Astrocyte (in vitro differentiated cells and primary cell): ENCODE data around the gene FHAD1. TPM values are rescaled to one million over a fixed set of nuclear protein-coding genes. Genes with fewer than 3 reads are reported as not detected.

Experiments used
- DNase-seq: peaks from one replicate; pipeline ENCODE4 v3.0.0-alpha.2; 2010; ENCODE audit warnings: low read depth
- FAIRE-seq: peaks from 2 replicates; lab custom pipeline; 2011; peaks lifted over from hg19 to GRCh38; lab: Jason Lieb, UNC
- H2AFZ ChIP-seq: 2 replicates; pipeline ENCODE4 v1.6.0; 2012; ENCODE audit warnings: low read depth, low read length, inconsistent platforms
- H3K27ac ChIP-seq: 2 replicates; pipeline ENCODE4 v1.5.1; 2011; ENCODE audit warnings: low read depth, low read length, inconsistent platforms
- H3K27me3 ChIP-seq: 2 replicates; pipeline ENCODE4 v1.6.0; 2011; ENCODE audit warnings: low read length, inconsistent platforms; ENCODE audit not compliant: insufficient read depth
- H3K36me3 ChIP-seq: 2 replicates; pipeline ENCODE4 v1.5.1; 2011; ENCODE audit warnings: low read length, inconsistent platforms; ENCODE audit not compliant: insufficient read depth
- H3K4me1 ChIP-seq: 2 replicates; pipeline ENCODE4 v1.5.1; 2011; ENCODE audit warnings: low read length, inconsistent platforms; ENCODE audit not compliant: insufficient read depth
- H3K4me2 ChIP-seq: 2 replicates; pipeline ENCODE4 v1.6.0; 2012; ENCODE audit warnings: low read length, inconsistent platforms
- H3K4me3 ChIP-seq: 2 replicates; pipeline ENCODE4 v1.5.1; 2011; ENCODE audit warnings: low read depth, mild to moderate bottlenecking, low read length, inconsistent platforms; ENCODE audit not compliant: insufficient read depth
- H3K79me2 ChIP-seq: 2 replicates; pipeline ENCODE4 v1.6.0; 2012; ENCODE audit warnings: mild to moderate bottlenecking, low read length, inconsistent platforms; ENCODE audit not compliant: insufficient read depth
- H3K9ac ChIP-seq: 2 replicates; pipeline ENCODE4 v1.6.0; 2012; ENCODE audit warnings: mild to moderate bottlenecking, low read length, inconsistent platforms
- H3K9me3 ChIP-seq: 2 replicates; pipeline ENCODE4 v1.5.1; 2012; ENCODE audit warnings: low read depth, mild to moderate bottlenecking, low read length, inconsistent platforms; ENCODE audit not compliant: insufficient read depth
- H4K20me1 ChIP-seq: 2 replicates; pipeline ENCODE4 v1.6.0; 2012; ENCODE audit warnings: low read length, inconsistent platforms; ENCODE audit not compliant: insufficient read depth
- H3K27ac Mint-ChIP-seq: one replicate; pipeline ENCODE4 v1.8.0; 2021; ENCODE audit warnings: mild to moderate bottlenecking, mixed read lengths; ENCODE audit not compliant: unreplicated experiment
- H3K27me3 Mint-ChIP-seq: one replicate; pipeline ENCODE4 v1.8.0; 2021; ENCODE audit warnings: low read depth, mixed read lengths; ENCODE audit not compliant: unreplicated experiment
- H3K36me3 Mint-ChIP-seq: one replicate; pipeline ENCODE4 v1.8.0; 2021; ENCODE audit warnings: low read depth, mixed read lengths; ENCODE audit not compliant: unreplicated experiment
- H3K4me1 Mint-ChIP-seq: one replicate; pipeline ENCODE4 v1.8.0; 2021; ENCODE audit warnings: low read depth, mixed read lengths; ENCODE audit not compliant: unreplicated experiment
- H3K4me3 Mint-ChIP-seq: one replicate; pipeline ENCODE4 v1.8.0; 2021; ENCODE audit warnings: mild to moderate bottlenecking, moderate library complexity, mixed read lengths; ENCODE audit not compliant: unreplicated experiment
- H3K9me3 Mint-ChIP-seq: one replicate; pipeline ENCODE4 v1.8.0; 2021; ENCODE audit warnings: mild to moderate bottlenecking, mixed read lengths; ENCODE audit not compliant: unreplicated experiment
- EZH2 ChIP-seq: IDR thresholded peaks from 2 replicates; pipeline ENCODE4 v1.6.1; 2012; ENCODE audit warnings: mild to moderate bottlenecking, low read length, inconsistent platforms; ENCODE audit not compliant: insufficient read depth
- total RNA-seq: library from RNA; stranded (reverse); gene quantifications from 2 replicates; pipeline ENCODE4 v1.2.1, GENCODE V29; 2021
- TF ChIP-seq, protein P1 (sequence below): IDR thresholded peaks from 2 replicates; pipeline ENCODE4 v1.5.1; 2011; ENCODE audit warnings: low read depth, mild to moderate bottlenecking, inconsistent platforms, low read length, moderate library complexity; ENCODE audit not compliant: insufficient read depth

FHAD1 gene
- total RNA-seq, 1 donor from 2014 or later, result 0.25 TPM

DNA sequence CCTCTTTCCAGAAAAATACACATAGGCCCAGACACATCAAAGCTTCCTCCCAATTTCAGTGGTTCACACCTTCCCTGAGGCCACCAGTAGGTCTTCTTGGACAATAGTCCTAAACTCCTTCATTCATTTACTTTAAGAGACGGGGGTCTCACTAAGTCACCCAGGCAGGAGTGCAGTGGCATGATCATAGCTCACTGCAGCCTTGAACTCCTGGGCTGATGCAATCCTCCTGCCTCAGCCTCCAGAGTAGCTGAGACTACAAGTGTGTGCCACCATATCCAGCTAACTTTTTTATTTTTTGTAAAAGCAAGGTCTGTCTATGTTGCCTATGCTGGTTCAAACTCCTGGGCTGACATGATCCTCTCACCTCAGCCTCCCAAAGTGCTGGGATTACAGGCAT, 8.2 kb upstream of the FHAD1 start:
- no peak for TF ChIP-seq EZH2
- TF ChIP-seq, protein P1, sequence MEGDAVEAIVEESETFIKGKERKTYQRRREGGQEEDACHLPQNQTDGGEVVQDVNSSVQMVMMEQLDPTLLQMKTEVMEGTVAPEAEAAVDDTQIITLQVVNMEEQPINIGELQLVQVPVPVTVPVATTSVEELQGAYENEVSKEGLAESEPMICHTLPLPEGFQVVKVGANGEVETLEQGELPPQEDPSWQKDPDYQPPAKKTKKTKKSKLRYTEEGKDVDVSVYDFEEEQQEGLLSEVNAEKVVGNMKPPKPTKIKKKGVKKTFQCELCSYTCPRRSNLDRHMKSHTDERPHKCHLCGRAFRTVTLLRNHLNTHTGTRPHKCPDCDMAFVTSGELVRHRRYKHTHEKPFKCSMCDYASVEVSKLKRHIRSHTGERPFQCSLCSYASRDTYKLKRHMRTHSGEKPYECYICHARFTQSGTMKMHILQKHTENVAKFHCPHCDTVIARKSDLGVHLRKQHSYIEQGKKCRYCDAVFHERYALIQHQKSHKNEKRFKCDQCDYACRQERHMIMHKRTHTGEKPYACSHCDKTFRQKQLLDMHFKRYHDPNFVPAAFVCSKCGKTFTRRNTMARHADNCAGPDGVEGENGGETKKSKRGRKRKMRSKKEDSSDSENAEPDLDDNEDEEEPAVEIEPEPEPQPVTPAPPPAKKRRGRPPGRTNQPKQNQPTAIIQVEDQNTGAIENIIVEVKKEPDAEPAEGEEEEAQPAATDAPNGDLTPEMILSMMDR, result no peak
- no peaks in the 10 kb centered on the region for H3K9me3 ChIP-seq
- DNase-seq (no peak), FAIRE-seq (no peak)
- peaks cover 2% of the 10 kb centered on the region for H3K27me3 ChIP-seq
- no peak overlapping the region for H3K4me2 ChIP-seq
- H3K36me3 ChIP-seq, result no peaks in the 10 kb centered on the region
- no peak overlapping the region for H3K4me3 Mint-ChIP-seq
- peaks cover 16% of the 10 kb centered on the region for H3K27me3 Mint-ChIP-seq
- no peaks in the 10 kb centered on the region for H3K4me1 ChIP-seq
- H4K20me1 ChIP-seq, result no peaks in the 10 kb centered on the region
- no peaks in the 10 kb centered on the region for H3K36me3 Mint-ChIP-seq
- H3K27ac ChIP-seq, result no peak overlapping the region
- H3K9ac ChIP-seq, result no peak overlapping the region
- H3K4me3 ChIP-seq, result no peak overlapping the region
- no peaks in the 10 kb centered on the region for H3K79me2 ChIP-seq
- no peak overlapping the region for H3K27ac Mint-ChIP-seq
- H3K9me3 Mint-ChIP-seq, result peaks cover 9% of the 10 kb centered on the region
- H3K4me1 Mint-ChIP-seq, result no peaks in the 10 kb centered on the region
- no peak overlapping the region for H2AFZ ChIP-seq

DNA sequence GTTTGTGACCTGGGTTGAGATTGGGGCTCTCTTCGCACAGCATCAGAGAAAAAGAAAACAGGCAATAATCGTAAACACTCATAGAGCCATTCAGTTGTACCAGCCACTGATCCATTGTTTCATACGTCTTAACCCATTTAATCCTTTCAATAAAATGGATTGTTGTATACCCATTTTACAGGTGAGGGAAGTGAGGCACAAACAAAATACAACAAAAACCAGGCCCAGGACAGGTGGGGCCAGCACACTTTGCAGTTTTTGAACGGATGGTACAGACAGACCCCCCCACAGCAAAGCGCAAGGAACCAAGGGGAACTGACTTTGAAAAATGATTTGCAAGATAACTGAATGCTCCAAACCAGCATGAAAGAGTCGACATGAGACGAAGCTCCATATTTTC, 4.3 kb upstream of the FHAD1 start:
- no peak for TF ChIP-seq EZH2
- TF ChIP-seq, protein P1, result no peak
- H3K4me3 Mint-ChIP-seq, result no peak overlapping the region

DNA sequence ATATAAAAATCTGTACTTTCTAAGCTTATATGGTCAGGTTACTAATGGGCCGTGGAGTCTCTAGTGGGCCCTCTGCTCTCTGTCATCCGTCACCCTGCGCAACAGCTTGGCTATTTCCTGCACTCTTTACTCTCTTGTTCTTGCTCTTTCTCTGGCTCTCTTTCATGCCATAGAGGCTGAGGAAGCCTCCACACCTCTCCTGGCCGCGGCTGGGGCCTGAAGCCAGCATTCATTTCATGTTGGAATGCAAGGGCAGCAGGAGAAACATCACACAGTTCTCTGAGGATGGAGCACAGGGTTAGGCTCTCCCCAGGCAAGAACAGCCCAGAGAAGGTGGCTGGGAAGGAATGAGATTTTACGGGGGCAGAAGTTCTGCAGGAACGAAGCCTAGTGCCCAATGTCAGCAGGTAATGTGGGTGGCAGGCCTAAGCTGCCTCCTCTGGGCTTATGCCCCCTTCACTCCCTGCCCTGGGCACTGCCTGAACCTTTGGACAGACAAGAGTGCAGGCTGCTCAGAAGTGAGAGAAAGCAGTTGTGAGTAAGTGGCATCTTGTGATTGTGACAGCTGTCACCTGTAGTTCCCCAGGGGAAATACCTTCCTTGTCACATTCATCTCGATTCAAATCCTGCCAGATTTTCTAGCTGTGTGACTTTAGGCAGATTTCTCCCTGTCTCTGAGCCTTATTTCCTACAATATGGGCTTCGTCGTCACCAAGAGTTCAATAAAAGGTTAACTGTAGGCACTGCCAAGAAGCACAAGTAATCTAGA, 3.6 kb upstream of the FHAD1 start:
- Histone ChIP-seq H3K9ac (no peak overlapping the region), H3K4me2 (no peak overlapping the region), H4K20me1 (no peaks in the 10 kb centered on the region), H3K36me3 (no peaks in the 10 kb centered on the region), H3K27ac (no peak overlapping the region), H3K4me3 (no peak overlapping the region), H3K4me1 (no peaks in the 10 kb centered on the region), H3K9me3 (no peaks in the 10 kb centered on the region), H3K79me2 (no peaks in the 10 kb centered on the region), H3K27me3 (no peaks in the 10 kb centered on the region), H2AFZ (no peak overlapping the region)
- H3K27me3 Mint-ChIP-seq, result peaks cover 19% of the 10 kb centered on the region
- H3K36me3 Mint-ChIP-seq, result no peaks in the 10 kb centered on the region
- no peaks in the 10 kb centered on the region for H3K4me1 Mint-ChIP-seq
- peak; percentile 10 for DNase-seq
- TF ChIP-seq EZH2, result no peak
- no peak overlapping the region for H3K4me3 Mint-ChIP-seq
- peaks cover 5% of the 10 kb centered on the region for H3K9me3 Mint-ChIP-seq
- FAIRE-seq, result no peak
- no peak overlapping the region for H3K27ac Mint-ChIP-seq

More for the DNA sequence above, 4.3 kb upstream of the FHAD1 start:
- H3K4me2 ChIP-seq, result no peak overlapping the region
- H3K4me3 ChIP-seq, result no peak overlapping the region
- FAIRE-seq, result no peak
- H2AFZ ChIP-seq, result no peak overlapping the region
- H3K27ac ChIP-seq, result no peak overlapping the region
- Mint-ChIP-seq H3K9me3 (peaks cover 5% of the 10 kb centered on the region), H3K27me3 (peaks cover 18% of the 10 kb centered on the region), H3K36me3 (no peaks in the 10 kb centered on the region), H3K4me1 (no peaks in the 10 kb centered on the region), H3K27ac (no peak overlapping the region)
- H3K9me3 ChIP-seq, result no peaks in the 10 kb centered on the region
- no peaks in the 10 kb centered on the region for H3K79me2 ChIP-seq
- no peak overlapping the region for H3K9ac ChIP-seq
- no peaks in the 10 kb centered on the region for H4K20me1 ChIP-seq
- no peaks in the 10 kb centered on the region for H3K4me1 ChIP-seq
- DNase-seq, result no peak
- H3K27me3 ChIP-seq, result peaks cover 2% of the 10 kb centered on the region
- no peaks in the 10 kb centered on the region for H3K36me3 ChIP-seq
